Measurements from ENCODE around the gene CCDC17. TPM values are rescaled to one million over a fixed set of nuclear protein-coding genes. Genes with fewer than 3 reads are reported as not detected.

Gene CCDC17
- total and polyA plus RNA-seq, 11 donors: 0.20 to 2.0 (median 0.93) TPM

DNA sequence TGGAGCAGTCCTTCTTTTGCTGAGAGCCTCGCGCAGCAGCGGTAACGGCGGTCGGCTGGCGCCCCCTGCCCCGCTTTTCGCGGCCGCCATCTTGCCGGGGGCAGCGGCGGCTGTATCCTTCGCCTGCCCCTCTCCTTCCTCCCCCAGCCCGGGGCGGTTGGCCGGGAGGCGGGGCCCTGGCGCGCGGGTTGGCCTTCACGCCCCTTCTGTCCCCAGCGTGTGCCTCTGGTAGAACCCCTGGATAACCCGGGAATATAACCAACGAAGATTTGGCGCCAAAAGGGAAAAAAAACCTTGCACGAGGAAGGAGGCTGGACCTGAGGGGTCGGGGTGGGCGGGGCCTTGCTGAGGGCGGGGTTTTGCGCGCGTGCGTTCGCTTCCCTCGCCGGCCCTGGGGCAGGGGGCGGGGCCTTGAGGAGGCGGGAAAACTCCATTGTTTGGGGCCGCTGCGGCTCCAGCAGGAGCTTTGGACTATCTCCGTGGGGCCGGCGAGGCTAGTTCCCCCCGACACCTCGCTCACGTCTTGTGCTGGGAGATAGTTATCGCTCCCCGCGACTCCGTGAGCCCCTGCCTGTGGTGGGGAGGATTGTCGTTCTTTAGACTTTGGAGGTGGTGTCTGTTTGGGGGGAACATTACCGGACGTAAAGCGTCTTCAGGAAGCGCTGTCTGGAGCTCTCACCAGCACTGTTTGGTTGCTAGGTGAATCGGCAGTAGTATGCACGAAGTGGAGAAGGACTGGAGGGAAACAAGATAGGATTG is 39.3 kb downstream of the CCDC17 start:
- intact Hi-C loops (cut with DNase I): loop anchor here in 6 of 10 donors (5.0 to 10.0 kb wide), 3 partner anchors 100 to 218 kb away; partner anchors contain the start of genes GPBP1L1 (in 6 of the 6), TMEM69 (in 6 of the 6) and MAST2 (in 1 of the 6)
- Histone ChIP-seq H3K27ac (peak overlapping the region; percentile 81 to 96 (median 92)), H3K27me3 (no peaks in the 10 kb centered on the region), H3K9me3 (no peaks in the 10 kb centered on the region), H3K36me3 (no peaks in the 10 kb centered on the region), H3K4me3 (peak overlapping the region; percentile 78 to 99 (median 93)), H3K4me1 (peaks cover 0 to 37% (median 18%) of the 10 kb centered on the region in 12 donors)
- 0 to 1% (median 0%) methylated on average over 29 to 59 of the region's 59 CpGs for WGBS, 4 donors
- TF ChIP-seq POLR2A (IDR thresholded peaks at IDR 0.05): no peak
- TF ChIP-seq, protein P1, sequence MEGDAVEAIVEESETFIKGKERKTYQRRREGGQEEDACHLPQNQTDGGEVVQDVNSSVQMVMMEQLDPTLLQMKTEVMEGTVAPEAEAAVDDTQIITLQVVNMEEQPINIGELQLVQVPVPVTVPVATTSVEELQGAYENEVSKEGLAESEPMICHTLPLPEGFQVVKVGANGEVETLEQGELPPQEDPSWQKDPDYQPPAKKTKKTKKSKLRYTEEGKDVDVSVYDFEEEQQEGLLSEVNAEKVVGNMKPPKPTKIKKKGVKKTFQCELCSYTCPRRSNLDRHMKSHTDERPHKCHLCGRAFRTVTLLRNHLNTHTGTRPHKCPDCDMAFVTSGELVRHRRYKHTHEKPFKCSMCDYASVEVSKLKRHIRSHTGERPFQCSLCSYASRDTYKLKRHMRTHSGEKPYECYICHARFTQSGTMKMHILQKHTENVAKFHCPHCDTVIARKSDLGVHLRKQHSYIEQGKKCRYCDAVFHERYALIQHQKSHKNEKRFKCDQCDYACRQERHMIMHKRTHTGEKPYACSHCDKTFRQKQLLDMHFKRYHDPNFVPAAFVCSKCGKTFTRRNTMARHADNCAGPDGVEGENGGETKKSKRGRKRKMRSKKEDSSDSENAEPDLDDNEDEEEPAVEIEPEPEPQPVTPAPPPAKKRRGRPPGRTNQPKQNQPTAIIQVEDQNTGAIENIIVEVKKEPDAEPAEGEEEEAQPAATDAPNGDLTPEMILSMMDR (IDR thresholded peaks at IDR 0.05): peak in 2 of 12 donors; percentile 7 to 8
- peak; percentile 88 to 93 (median 90) for DNase-seq
- peak; percentile 49 to 79 (median 76) for ATAC-seq

DNA sequence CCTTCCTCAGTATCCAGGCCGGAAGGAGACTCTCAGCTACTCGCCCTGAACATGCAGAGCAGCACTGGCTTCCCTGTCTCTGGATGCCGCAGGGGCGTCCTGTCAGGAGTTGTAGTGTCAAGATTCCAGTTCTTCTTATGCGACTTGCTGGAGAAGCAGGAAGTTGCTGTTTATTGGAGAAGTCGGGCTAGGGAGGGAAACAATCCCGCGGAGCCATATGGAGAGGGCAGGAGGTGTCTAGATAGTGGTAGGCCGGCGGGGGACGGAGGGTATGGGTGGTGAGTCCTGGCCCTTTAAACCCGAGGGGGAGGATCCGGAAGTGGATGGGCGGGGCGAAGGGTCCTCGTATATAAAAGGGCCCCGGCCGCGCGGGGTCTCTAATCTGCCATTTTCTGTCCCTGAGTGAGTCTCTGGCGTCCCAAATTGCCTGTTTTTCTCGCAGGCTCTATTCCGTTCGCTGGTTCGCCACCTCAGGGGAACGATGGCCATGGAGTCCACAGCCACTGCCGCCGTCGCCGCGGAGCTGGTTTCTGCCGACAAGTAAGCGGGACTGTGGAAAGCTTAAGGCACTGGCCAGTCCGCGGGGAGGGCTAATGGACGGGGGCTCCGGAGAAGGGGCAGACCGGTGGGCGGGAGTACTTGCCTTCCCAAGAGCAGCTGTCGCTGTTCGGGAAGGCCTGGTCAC is 40.0 kb downstream of the CCDC17 start, which contains the start of gene NASP:
Gene NASP, plus strand, starts transcription at position 376 of the 685 bp plus-strand sequence. Its CDS starts 106 bp downstream, at position 482.
- 0 to 1% (median 0%) methylated on average over 21 to 40 of the region's 41 CpGs for WGBS, 4 donors
- peak in 1 of 2 donors; percentile 87 for TF ChIP-seq POLR2A (IDR thresholded peaks at IDR 0.05)
- TF ChIP-seq, protein P1 (IDR thresholded peaks at IDR 0.05): peak in 1 of 12 donors; percentile 15
- DNase-seq (peak; percentile 89 to 93 (median 90)), ATAC-seq (peak; percentile 86 to 92 (median 88))
- intact Hi-C loops (cut with DNase I): loop anchor here in 6 of 10 donors (1.0 to 10.0 kb wide), 4 partner anchors 84 to 218 kb away; partner anchors contain the start of genes GPBP1L1 (in 6 of the 6), TMEM69 (in 6 of the 6), CCDC163 (in 1 of the 6) and MAST2 (in 1 of the 6)
- no peaks in the 10 kb centered on the region for H3K27me3 ChIP-seq
- peak within 1 kb of the TSS; percentile 78 to 99 (median 93) for H3K4me3 ChIP-seq
- H3K36me3 ChIP-seq: no peaks in the 10 kb centered on the region
- peak within 1 kb of the TSS; percentile 81 to 96 (median 92) for H3K27ac ChIP-seq
- H3K4me1 ChIP-seq: peaks cover 0 to 37% (median 18%) of the 10 kb centered on the region in 12 donors
- no peaks in the 10 kb centered on the region for H3K9me3 ChIP-seq

- Histone ChIP-seq H3K4me3 (peak overlapping the region; percentile 78 to 99 (median 93)), H3K27ac (peak overlapping the region; percentile 81 to 96 (median 92)), H3K36me3 (no peaks in the 10 kb centered on the region), H3K4me1 (peaks cover 0 to 37% (median 18%) of the 10 kb centered on the region in 12 donors), H3K9me3 (no peaks in the 10 kb centered on the region), H3K27me3 (no peaks in the 10 kb centered on the region)
- WGBS, 4 donors: 0 to 1% (median 0%) methylated on average over 10 to 19 of the region's 19 CpGs
- no peak for TF ChIP-seq POLR2A (IDR thresholded peaks at IDR 0.05)
- TF ChIP-seq, protein P1 (IDR thresholded peaks at IDR 0.05): no peak
- ATAC-seq: peak; percentile 90 to 95 (median 94)
- intact Hi-C loops (cut with DNase I): loop anchor here in 6 of 10 donors (1.0 to 10.0 kb wide), 4 partner anchors 83 to 219 kb away; partner anchors contain the start of genes GPBP1L1 (in 6 of the 6), TMEM69 (in 6 of the 6), CCDC163 (in 1 of the 6) and MAST2 (in 1 of the 6)
- DNase-seq: peak; percentile 95 to 97 (median 96)
Observed at GRCh38 chr1:45583264-45583665, 40.6 kb downstream of the CCDC17 start.

All from heart left ventricle (tissue), 16 donors.